Epithelial cell of proximal tubule (primary cell): ENCODE measurements around the gene CCDC190. TPM values are rescaled to one million over a fixed set of nuclear protein-coding genes. Genes with fewer than 3 reads are reported as not detected.
A peak's percentile ranks its signal among the peaks of the same experiment; 100 is the strongest.

ENCODE experiments used
- DNase-seq: peaks from one replicate; pipeline ENCODE4 v3.0.0-alpha.2; 2011; ENCODE audit warnings: low read depth
- H3K4me3 ChIP-seq: 2 replicates; pipeline ENCODE4 v1.5.1; 2011; ENCODE audit warnings: low read depth, mild to moderate bottlenecking, low read length
- CTCF ChIP-seq: conservative IDR thresholded peaks from 2 replicates; pipeline ENCODE4 v1.5.1; 2012; ENCODE audit warnings: low read depth, mild to moderate bottlenecking, low read length
- total RNA-seq: library from RNA; depleted of rRNA; stranded (reverse); fragments of >200 nt; gene quantifications from 2 replicates; pipeline ENCODE4 v1.2.3, GENCODE V29; 2015

Gene CCDC190
- total RNA-seq, 1 donor from 2014 or later = not detected

GRCh38 chr1:162861625-162862024, 650 bp upstream of the CCDC190 start:
- no peak for TF ChIP-seq CTCF
- DNase-seq = no peak

GRCh38 chr1:162859191-162859590, 1.8 kb downstream of the CCDC190 start:
- TF ChIP-seq CTCF = no peak
- no peak overlapping the region for H3K4me3 ChIP-seq
- DNase-seq = no peak

More at GRCh38 chr1:162861625-162862024, 650 bp upstream of the CCDC190 start:
- no peak overlapping the region for H3K4me3 ChIP-seq

GRCh38 chr1:162857850-162858249, 3.1 kb downstream of the CCDC190 start:
- no peak for DNase-seq
- TF ChIP-seq CTCF = no peak
- H3K4me3 ChIP-seq = no peak overlapping the region

GRCh38 chr1:162856260-162856659, 4.7 kb downstream of the CCDC190 start:
- no peak for TF ChIP-seq CTCF
- no peak overlapping the region for H3K4me3 ChIP-seq
- DNase-seq = peak; percentile 93

GRCh38 chr1:162855461-162856150, 5.4 kb downstream of the CCDC190 start:
- H3K4me3 ChIP-seq = no peak overlapping the region
- no peak for TF ChIP-seq CTCF
- DNase-seq = peak; percentile 23

GRCh38 chr1:162854245-162854882, 6.6 kb downstream of the CCDC190 start:
- no peak overlapping the region for H3K4me3 ChIP-seq
- peak; percentile 93 for TF ChIP-seq CTCF
- peak; percentile 30 for DNase-seq
